ENCODE data around the gene TBPL2. TPM values are rescaled to one million over a fixed set of nuclear protein-coding genes. Genes with fewer than 3 reads are reported as not detected.

The TBPL2 gene
- total RNA-seq, 1 donor from 2014 or later: not detected

GRCh38 chr14:55372825-55373224, 67.6 kb downstream of the TBPL2 start:
- intact Hi-C loops (cut with DNase I): no loop called here
- H3K9me3 ChIP-seq: no peaks in the 10 kb centered on the region
- DNase-seq (ENCODE audit: low spot score in 2 of 2): no peak
- peaks cover 19 to 76% of the 10 kb centered on the region in 2 donors for H3K36me3 ChIP-seq
- no peak overlapping the region for H3K27ac ChIP-seq
- H3K27me3 ChIP-seq: no peaks in the 10 kb centered on the region
- no peak for TF ChIP-seq CTCF (IDR thresholded peaks at IDR 0.05)
- H3K4me3 ChIP-seq: no peak overlapping the region
- H3K4me1 ChIP-seq: no peaks in the 10 kb centered on the region

GRCh38 chr14:55372423-55372822, 68.0 kb downstream of the TBPL2 start:
- no peaks in the 10 kb centered on the region for H3K9me3 ChIP-seq
- no peak overlapping the region for H3K27ac ChIP-seq
- no peak overlapping the region for H3K4me3 ChIP-seq
- intact Hi-C loops (cut with DNase I): no loop called here
- H3K36me3 ChIP-seq: peaks cover 22 to 77% of the 10 kb centered on the region in 2 donors
- no peak for DNase-seq (ENCODE audit: low spot score in 2 of 2)
- no peaks in the 10 kb centered on the region for H3K27me3 ChIP-seq
- H3K4me1 ChIP-seq: no peaks in the 10 kb centered on the region
- TF ChIP-seq CTCF (IDR thresholded peaks at IDR 0.05): no peak

GRCh38 chr14:55370883-55371455, 69.4 kb downstream of the TBPL2 start:
- Histone ChIP-seq H3K4me3 (no peak overlapping the region), H3K27ac (no peak overlapping the region), H3K4me1 (no peaks in the 10 kb centered on the region), H3K36me3 (peaks cover 18 to 65% of the 10 kb centered on the region in 2 donors), H3K27me3 (no peaks in the 10 kb centered on the region), H3K9me3 (no peaks in the 10 kb centered on the region)
- no peak for TF ChIP-seq CTCF (IDR thresholded peaks at IDR 0.05)
- intact Hi-C loops (cut with DNase I): no loop called here
- DNase-seq (ENCODE audit: low spot score in 2 of 2): no peak

GRCh38 chr14:55366271-55366670, 74.1 kb downstream of the TBPL2 start:
- Histone ChIP-seq H3K36me3 (peaks cover 20 to 44% of the 10 kb centered on the region in 2 donors), H3K4me3 (no peak overlapping the region), H3K27ac (no peak overlapping the region), H3K27me3 (no peaks in the 10 kb centered on the region), H3K9me3 (no peaks in the 10 kb centered on the region), H3K4me1 (no peaks in the 10 kb centered on the region)
- intact Hi-C loops (cut with DNase I): no loop called here
- TF ChIP-seq CTCF (IDR thresholded peaks at IDR 0.05): no peak
- no peak for DNase-seq (ENCODE audit: low spot score in 2 of 2)

Other genes starting within 250 kb of the TBPL2 start
- not detected for gene DLGAP5, start 249.0 kb downstream of the TBPL2 start, total RNA-seq
- gene FBXO34, start 169.2 kb downstream of the TBPL2 start, total RNA-seq: 18.0 TPM
- 8.4 TPM for gene ATG14, start 28.8 kb downstream of the TBPL2 start, total RNA-seq
- 36.3 TPM for gene KTN1, start 139.6 kb upstream of the TBPL2 start, total RNA-seq

All from ascending aorta (tissue), 2 donors.